Muscle layer of colon (tissue), 2 donors: ENCODE results near the gene ADARB1.
"Not testable (repeated sequence)": the region's sequence is repeated elsewhere in the genome, so short reads cannot be mapped to it uniquely, and the experiment has no call there.

Experiments used
- H3K27ac ChIP-seq: one replicate; pipeline ENCODE4 v1.7.0; 2013; ENCODE audit warnings: low read depth, mild to moderate bottlenecking, low read length, moderate library complexity
- H3K27me3 ChIP-seq, 2 donors: one replicate each; pipeline ENCODE4 v1.7.0; 2013; ENCODE audit warnings: low read length in 2 of 2, mild to moderate bottlenecking in 2 of 2; ENCODE audit not compliant: insufficient read depth in 2 of 2, control insufficient read depth in 1 of 2
- H3K36me3 ChIP-seq: one replicate; pipeline ENCODE4 v1.7.0; 2013; ENCODE audit warnings: mild to moderate bottlenecking, low read length; ENCODE audit not compliant: insufficient read depth
- H3K4me1 ChIP-seq: one replicate; pipeline ENCODE4 v1.7.0; 2013; ENCODE audit warnings: mild to moderate bottlenecking, low read length; ENCODE audit not compliant: insufficient read depth
- H3K4me3 ChIP-seq, 2 donors: one replicate each; pipeline ENCODE4 v1.7.0; 2013; ENCODE audit warnings: low read length in 2 of 2, low read depth in 1 of 2, mild to moderate bottlenecking in 1 of 2, moderate library complexity in 1 of 2
- H3K9ac ChIP-seq: one replicate; pipeline ENCODE4 v1.7.0; 2013; ENCODE audit warnings: low read length
- H3K9me3 ChIP-seq: one replicate; pipeline ENCODE4 v1.7.0; 2013; ENCODE audit warnings: mild to moderate bottlenecking, low read length
- donor health status: abdominal sarcoma.
- donor health status: Adenocarcinoma of cecum.

Gene ADARB1, protein sequence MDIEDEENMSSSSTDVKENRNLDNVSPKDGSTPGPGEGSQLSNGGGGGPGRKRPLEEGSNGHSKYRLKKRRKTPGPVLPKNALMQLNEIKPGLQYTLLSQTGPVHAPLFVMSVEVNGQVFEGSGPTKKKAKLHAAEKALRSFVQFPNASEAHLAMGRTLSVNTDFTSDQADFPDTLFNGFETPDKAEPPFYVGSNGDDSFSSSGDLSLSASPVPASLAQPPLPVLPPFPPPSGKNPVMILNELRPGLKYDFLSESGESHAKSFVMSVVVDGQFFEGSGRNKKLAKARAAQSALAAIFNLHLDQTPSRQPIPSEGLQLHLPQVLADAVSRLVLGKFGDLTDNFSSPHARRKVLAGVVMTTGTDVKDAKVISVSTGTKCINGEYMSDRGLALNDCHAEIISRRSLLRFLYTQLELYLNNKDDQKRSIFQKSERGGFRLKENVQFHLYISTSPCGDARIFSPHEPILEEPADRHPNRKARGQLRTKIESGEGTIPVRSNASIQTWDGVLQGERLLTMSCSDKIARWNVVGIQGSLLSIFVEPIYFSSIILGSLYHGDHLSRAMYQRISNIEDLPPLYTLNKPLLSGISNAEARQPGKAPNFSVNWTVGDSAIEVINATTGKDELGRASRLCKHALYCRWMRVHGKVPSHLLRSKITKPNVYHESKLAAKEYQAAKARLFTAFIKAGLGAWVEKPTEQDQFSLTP

DNA sequence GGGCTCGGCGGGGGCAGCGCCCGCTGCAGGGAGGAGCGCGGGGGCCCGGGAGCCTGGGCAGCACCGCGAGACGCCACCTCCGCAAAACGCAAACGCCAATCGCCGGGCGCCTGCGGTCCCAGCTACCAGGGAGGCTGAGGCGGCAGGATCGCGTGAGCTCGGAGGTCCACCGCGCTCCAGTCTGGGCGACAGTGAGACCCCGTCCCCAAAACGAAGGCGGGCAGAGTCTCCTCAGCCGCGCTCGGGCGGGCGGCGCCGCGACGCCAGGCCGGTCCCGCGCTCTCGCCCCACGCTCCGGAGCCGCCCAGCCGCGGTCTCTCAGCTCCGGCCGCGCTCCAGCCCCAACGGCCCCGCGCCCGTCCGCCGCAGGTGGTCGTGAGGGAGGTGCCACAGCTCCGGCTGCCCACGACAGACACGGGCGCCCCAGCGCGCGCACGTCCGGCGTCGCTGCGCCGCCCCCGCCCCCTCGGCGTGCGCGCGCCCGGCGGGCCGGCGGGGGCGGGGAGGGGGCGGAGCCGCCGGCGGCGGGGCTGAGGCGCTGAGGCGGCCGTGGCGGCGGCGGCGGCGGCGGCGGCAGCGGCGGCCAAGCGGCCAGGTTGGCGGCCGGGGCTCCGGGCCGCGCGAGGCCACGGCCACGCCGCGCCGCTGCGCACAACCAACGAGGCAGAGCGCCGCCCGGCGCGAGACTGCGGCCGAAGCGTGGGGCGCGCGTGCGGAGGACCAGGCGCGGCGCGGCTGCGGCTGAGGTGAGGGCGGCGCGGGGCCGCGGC lies at the start of gene ADARB1:
Gene ADARB1 (plus strand): TSS at position 533 of the 770 bp plus-strand sequence. CDS start 97,077 bp downstream, outside the sequence.
- Histone ChIP-seq H3K27me3 (no peaks in the 10 kb centered on the region), H3K36me3 (no peaks in the 10 kb centered on the region), H3K27ac (peak within 1 kb of the TSS; percentile 52), H3K9me3 (no peaks in the 10 kb centered on the region), H3K4me1 (peaks cover 22% of the 10 kb centered on the region), H3K4me3 (peak within 1 kb of the TSS; percentile 57 to 73), H3K9ac (no peak within 1 kb of the TSS)

GRCh38 chr21:45026066-45026745 lies 48.2 kb upstream of the ADARB1 start:
- H3K27ac ChIP-seq, result no peak overlapping the region

DNA sequence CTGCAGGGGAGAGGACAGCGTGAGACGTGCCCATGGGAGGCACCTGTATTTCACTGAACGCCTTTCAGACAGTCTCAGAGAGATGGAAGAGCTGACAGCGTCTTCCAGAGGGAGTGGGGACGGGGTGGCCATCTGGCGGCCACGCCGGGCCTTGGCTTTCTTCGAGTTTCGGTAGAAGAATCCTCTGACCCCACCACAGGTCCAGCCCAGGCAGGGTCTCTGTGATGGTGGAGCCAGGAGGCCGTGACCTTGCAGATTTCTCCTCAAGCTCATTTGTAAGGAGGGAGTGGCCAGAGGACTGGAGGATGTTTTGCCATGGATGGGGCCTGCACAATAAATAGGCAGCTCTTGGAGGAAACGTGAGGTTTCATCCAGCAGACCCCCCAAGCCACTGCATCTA lies 47.6 kb upstream of the ADARB1 start:
- no peak overlapping the region for H3K9ac ChIP-seq
- H3K27me3 ChIP-seq, result no peaks in the 10 kb centered on the region
- no peak overlapping the region for H3K4me3 ChIP-seq
- peaks cover 3% of the 10 kb centered on the region for H3K4me1 ChIP-seq
- no peaks in the 10 kb centered on the region for H3K36me3 ChIP-seq
- H3K27ac ChIP-seq, result no peak overlapping the region
- H3K9me3 ChIP-seq, result no peaks in the 10 kb centered on the region

More at GRCh38 chr21:45026066-45026745, 48.2 kb upstream of the ADARB1 start:
- Histone ChIP-seq H3K4me1 (peaks cover 3% of the 10 kb centered on the region), H3K27me3 (no peaks in the 10 kb centered on the region), H3K4me3 (no peak overlapping the region), H3K36me3 (no peaks in the 10 kb centered on the region), H3K9me3 (no peaks in the 10 kb centered on the region), H3K9ac (no peak overlapping the region)

- Histone ChIP-seq H3K36me3 (no peaks in the 10 kb centered on the region), H3K4me3 (no peak overlapping the region), H3K27me3 (no peaks in the 10 kb centered on the region), H3K9ac (no peak overlapping the region), H3K9me3 (no peaks in the 10 kb centered on the region), H3K27ac (no peak overlapping the region), H3K4me1 (peaks cover 3% of the 10 kb centered on the region)
Observed at GRCh38 chr21:45027241-45028196, 46.9 kb upstream of the ADARB1 start.

DNA sequence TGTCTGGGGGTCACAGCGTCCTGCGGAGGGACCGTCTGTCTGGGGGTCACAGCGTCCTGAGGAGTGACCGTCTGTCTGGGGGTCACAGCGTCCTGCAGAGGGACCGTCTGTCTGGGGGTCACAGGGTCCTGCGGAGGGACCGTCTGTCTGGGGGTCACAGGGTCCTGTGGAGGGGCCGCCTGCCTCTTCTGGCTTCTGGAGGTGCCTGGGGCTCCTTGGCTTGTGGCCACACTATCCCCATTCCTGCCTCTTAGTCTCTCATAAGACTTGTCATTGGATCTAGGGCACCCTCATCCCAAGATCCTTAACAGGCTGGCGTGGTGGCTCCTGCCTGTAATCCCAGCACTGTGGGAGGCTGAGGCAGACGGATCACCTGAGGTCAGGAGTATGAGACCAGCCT lies 45.7 kb upstream of the ADARB1 start:
- not testable (repeated sequence) for H3K27ac ChIP-seq, H3K27me3 ChIP-seq, H3K36me3 ChIP-seq, H3K9ac ChIP-seq, H3K4me3 ChIP-seq, H3K4me1 ChIP-seq, H3K9me3 ChIP-seq

GRCh38 chr21:45029298-45029947 lies 45.0 kb upstream of the ADARB1 start:
- Histone ChIP-seq H3K4me1 (peaks cover 8% of the 10 kb centered on the region), H3K27ac (no peak overlapping the region)

GRCh38 chr21:45029948-45030681 lies 44.3 kb upstream of the ADARB1 start:
- Histone ChIP-seq H3K36me3 (no peaks in the 10 kb centered on the region), H3K4me3 (no peak overlapping the region), H3K4me1 (peaks cover 8% of the 10 kb centered on the region), H3K27me3 (no peaks in the 10 kb centered on the region), H3K27ac (no peak overlapping the region), H3K9ac (no peak overlapping the region), H3K9me3 (no peaks in the 10 kb centered on the region)

More at GRCh38 chr21:45029298-45029947, 45.0 kb upstream of the ADARB1 start:
- Histone ChIP-seq H3K9me3 (no peaks in the 10 kb centered on the region), H3K9ac (no peak overlapping the region), H3K27me3 (no peaks in the 10 kb centered on the region), H3K36me3 (no peaks in the 10 kb centered on the region), H3K4me3 (no peak overlapping the region)

GRCh38 chr21:45030682-45031570 lies 43.5 kb upstream of the ADARB1 start:
- Histone ChIP-seq H3K9me3 (no peaks in the 10 kb centered on the region), H3K27ac (no peak overlapping the region), H3K4me3 (no peak overlapping the region), H3K36me3 (no peaks in the 10 kb centered on the region), H3K27me3 (no peaks in the 10 kb centered on the region), H3K4me1 (peaks cover 8% of the 10 kb centered on the region), H3K9ac (no peak overlapping the region)

DNA sequence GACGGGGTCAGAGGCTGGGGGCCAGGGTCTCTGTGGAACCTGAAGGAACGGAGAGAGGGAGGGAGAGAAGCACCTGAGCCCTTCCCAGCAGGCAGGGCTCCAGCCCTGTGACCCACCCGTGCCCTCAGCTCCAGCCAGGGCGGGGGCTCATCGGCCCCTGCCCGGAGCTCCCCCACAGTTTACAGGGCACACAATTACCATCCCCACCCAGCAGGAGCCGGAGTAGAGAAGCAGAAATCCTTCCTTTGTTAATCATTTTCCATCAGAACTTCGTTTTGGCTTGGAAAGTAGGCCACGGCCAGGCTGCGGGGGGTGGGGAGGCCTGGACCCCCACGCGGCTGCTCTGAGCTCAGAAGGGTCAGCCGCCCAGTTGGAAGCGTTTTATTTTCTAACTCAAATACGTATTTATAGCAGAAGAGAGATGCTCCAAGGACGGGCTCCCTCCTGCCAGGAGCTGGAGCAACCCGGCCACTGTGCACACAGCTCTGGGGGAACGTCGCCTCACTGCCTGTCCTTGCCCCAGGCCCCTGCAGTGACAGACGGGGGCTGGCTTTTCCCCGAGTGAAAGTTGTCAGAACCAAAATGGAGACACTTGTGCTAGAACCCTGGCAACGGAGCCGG lies 42.7 kb upstream of the ADARB1 start:
- Histone ChIP-seq H3K9me3 (no peaks in the 10 kb centered on the region), H3K27me3 (no peaks in the 10 kb centered on the region), H3K4me3 (no peak overlapping the region), H3K9ac (no peak overlapping the region), H3K4me1 (peaks cover 8% of the 10 kb centered on the region), H3K27ac (no peak overlapping the region), H3K36me3 (no peaks in the 10 kb centered on the region)
